Endodermal cell (in vitro differentiated cells): ENCODE results near the gene TBCC. TPM values are rescaled to one million over a fixed set of nuclear protein-coding genes. Genes with fewer than 3 reads are reported as not detected.
"Not testable (repeated sequence)": the region's sequence is repeated elsewhere in the genome, so short reads cannot be mapped to it uniquely, and the experiment has no call there.

Source experiments
- DNase-seq: peaks from one replicate; pipeline ENCODE4 v3.0.0-alpha.2; 2017
- H3K27ac ChIP-seq: 2 replicates; pipeline ENCODE4 v1.5.1; 2013; ENCODE audit warnings: mild to moderate bottlenecking, low read depth, low read length, moderate library complexity
- H3K27me3 ChIP-seq: 2 replicates; pipeline ENCODE4 v1.6.1; 2013; ENCODE audit warnings: mild to moderate bottlenecking, low read length, moderate library complexity; ENCODE audit not compliant: insufficient read depth, control insufficient read depth, poor library complexity, severe bottlenecking
- H3K36me3 ChIP-seq: 2 replicates; pipeline ENCODE4 v1.7.0; 2013; ENCODE audit warnings: mild to moderate bottlenecking, low read length, moderate library complexity; ENCODE audit not compliant: control insufficient read depth, insufficient read depth
- H3K4me1 ChIP-seq: one replicate; pipeline ENCODE4 v1.7.0; 2013; ENCODE audit warnings: low read length; ENCODE audit not compliant: control insufficient read depth, insufficient read depth
- H3K4me3 ChIP-seq: 2 replicates; pipeline ENCODE4 v1.5.1; 2013; ENCODE audit warnings: mild to moderate bottlenecking, low read length, moderate library complexity
- H3K9ac ChIP-seq: 2 replicates; pipeline ENCODE4 v1.6.1; 2013; ENCODE audit warnings: mild to moderate bottlenecking, low read length, moderate library complexity; ENCODE audit not compliant: poor library complexity, severe bottlenecking; ENCODE audit errors: extremely low read depth
- H3K9me3 ChIP-seq: 2 replicates; pipeline ENCODE4 v1.6.1; 2013; ENCODE audit warnings: mild to moderate bottlenecking, low read length, moderate library complexity; ENCODE audit not compliant: control insufficient read depth
- H3K27ac Mint-ChIP-seq: 2 replicates; pipeline ENCODE4 v1.8.0; 2020; ENCODE audit warnings: mixed read lengths
- H3K27me3 Mint-ChIP-seq: 2 replicates; pipeline ENCODE4 v1.8.0; 2021; ENCODE audit warnings: mild to moderate bottlenecking, mixed read lengths; ENCODE audit not compliant: insufficient read depth
- H3K36me3 Mint-ChIP-seq: 2 replicates; pipeline ENCODE4 v1.8.0; 2020; ENCODE audit warnings: low read depth, mixed read lengths
- H3K4me1 Mint-ChIP-seq: 2 replicates; pipeline ENCODE4 v1.8.0; 2020; ENCODE audit warnings: mixed read lengths
- H3K4me3 Mint-ChIP-seq: 2 replicates; pipeline ENCODE4 v1.8.0; 2020; ENCODE audit warnings: mild to moderate bottlenecking, moderate library complexity, mixed read lengths
- H3K9me3 Mint-ChIP-seq: 2 replicates; pipeline ENCODE4 v1.8.0; 2020; ENCODE audit warnings: mild to moderate bottlenecking, mixed read lengths
- CTCF ChIP-seq: fragments of 200-600 bp; sonication (generic); conservative IDR thresholded peaks from 2 replicates; pipeline ENCODE4 v1.5.0; 2021; ENCODE audit warnings: antibody characterized with exemption, mild to moderate bottlenecking
- WGBS, 2 experiments: methylation state at CpG; one replicate each; pipeline versions ENCODE4 v1.1.5 to v1.1.7; 2013; ENCODE audit warnings: missing lambda C conversion rate in 2 of 2, mixed read lengths in 1 of 2; ENCODE audit not compliant: insufficient coverage in 1 of 2, insufficient read length in 1 of 2; 5-methylcytosine and 5-hydroxymethylcytosine counted together
- total RNA-seq, 2 donors: library from RNA; stranded (reverse); fragmentation: NEBNext Ultra II Directional in 1 of 2; extraction: Animal tissue kit (Norgen Biotek cat#: 25700) in 1 of 2; gene quantifications; 2 replicates in 1 of 2; 3 replicates in 1 of 2; pipeline ENCODE4 v1.2.1, GENCODE V29; 2021

Gene TBCC
- total RNA-seq, 2 donors from 2014 or later, result 16.7 to 21.9 TPM

DNA sequence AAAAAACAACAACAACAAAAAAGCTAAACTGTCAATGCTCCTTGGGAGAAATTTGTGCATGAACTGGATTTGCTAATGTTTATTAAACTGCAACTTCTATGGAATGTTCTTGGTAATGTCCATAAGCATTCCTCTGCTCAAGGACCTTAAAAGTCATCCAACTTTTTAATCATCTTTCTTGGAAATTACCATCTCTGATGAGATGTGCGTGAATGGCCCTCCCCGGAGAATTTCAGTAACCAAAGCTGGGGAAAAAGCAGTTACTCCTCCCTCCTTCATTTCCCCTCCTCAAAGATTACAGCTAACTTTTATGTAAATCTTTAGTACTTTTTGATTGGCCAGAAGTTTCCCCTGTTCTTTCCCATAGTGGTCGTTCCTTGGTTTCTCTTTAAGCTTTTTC lies 5.2 kb downstream of the TBCC start:
- no peaks in the 10 kb centered on the region for H3K36me3 Mint-ChIP-seq
- H3K27me3 Mint-ChIP-seq, result no peaks in the 10 kb centered on the region
- no peak overlapping the region for H3K9ac ChIP-seq
- no peaks in the 10 kb centered on the region for H3K36me3 ChIP-seq
- H3K27ac Mint-ChIP-seq, result no peak overlapping the region
- peaks cover 7% of the 10 kb centered on the region for H3K4me1 Mint-ChIP-seq
- DNase-seq, result no peak
- H3K27me3 ChIP-seq, result no peaks in the 10 kb centered on the region
- no peak overlapping the region for H3K27ac ChIP-seq
- no peak overlapping the region for H3K4me3 ChIP-seq
- H3K9me3 ChIP-seq, result no peaks in the 10 kb centered on the region
- H3K9me3 Mint-ChIP-seq, result no peaks in the 10 kb centered on the region
- WGBS, 2 experiments, result 90 to 94% methylated on average over 2 to 3 of the region's 3 CpGs
- H3K4me1 ChIP-seq, result no peaks in the 10 kb centered on the region
- H3K4me3 Mint-ChIP-seq, result no peak overlapping the region
- no peak for TF ChIP-seq CTCF

- H3K4me1 Mint-ChIP-seq, result no peaks in the 10 kb centered on the region
- H3K4me1 ChIP-seq, result no peaks in the 10 kb centered on the region
- no peak overlapping the region for H3K27ac ChIP-seq
- no peaks in the 10 kb centered on the region for H3K9me3 ChIP-seq
- H3K27me3 Mint-ChIP-seq, result no peaks in the 10 kb centered on the region
- no peak overlapping the region for H3K4me3 ChIP-seq
- H3K4me3 Mint-ChIP-seq, result no peak overlapping the region
- WGBS, 2 experiments, result 83 to 94% methylated on average over 1 to 3 of the region's 3 CpGs
- H3K27ac Mint-ChIP-seq, result no peak overlapping the region
- no peak for TF ChIP-seq CTCF
- peaks cover 2% of the 10 kb centered on the region for H3K9me3 Mint-ChIP-seq
- H3K27me3 ChIP-seq, result no peaks in the 10 kb centered on the region
- H3K9ac ChIP-seq, result no peak overlapping the region
- H3K36me3 ChIP-seq, result no peaks in the 10 kb centered on the region
- no peaks in the 10 kb centered on the region for H3K36me3 Mint-ChIP-seq
- no peak for DNase-seq
Measured at GRCh38 chr6:42735976-42736375, 9.9 kb downstream of the TBCC start.

DNA sequence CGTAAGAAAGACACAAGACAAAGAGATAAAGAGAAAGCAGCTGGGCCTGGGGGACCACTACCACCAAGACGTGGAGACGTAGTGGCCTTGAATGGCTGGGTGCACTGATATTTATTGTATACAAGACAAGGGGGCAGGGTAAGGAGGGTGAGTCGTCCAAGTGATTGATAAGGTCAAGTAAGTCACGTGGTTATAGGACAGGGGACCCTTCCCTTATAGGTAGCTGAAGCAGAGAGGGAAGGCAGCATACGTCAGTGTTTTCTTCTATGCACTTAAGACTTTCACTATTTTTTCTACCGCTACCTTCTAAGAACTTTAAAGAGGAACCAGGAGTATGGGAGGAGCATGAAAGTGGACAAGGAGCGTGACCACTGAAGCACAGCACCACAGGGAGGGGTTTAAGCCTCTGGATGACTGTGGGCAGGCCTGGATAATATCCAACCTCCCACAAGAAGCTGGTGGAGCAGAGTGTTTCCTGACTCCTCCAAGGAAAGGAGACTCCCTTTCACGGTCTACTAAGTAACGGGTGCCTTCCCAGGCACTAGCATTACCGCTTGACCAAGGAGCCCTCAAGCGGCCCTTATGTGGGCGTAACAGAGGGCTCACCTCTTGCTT lies 11.9 kb downstream of the TBCC start:
- H3K36me3 Mint-ChIP-seq, H3K9ac ChIP-seq, DNase-seq, H3K4me1 Mint-ChIP-seq, H3K27ac ChIP-seq, H3K4me1 ChIP-seq, H3K9me3 ChIP-seq, H3K27me3 Mint-ChIP-seq, H3K27me3 ChIP-seq, H3K9me3 Mint-ChIP-seq, H3K4me3 Mint-ChIP-seq, H3K4me3 ChIP-seq, H3K27ac Mint-ChIP-seq, H3K36me3 ChIP-seq: not testable (repeated sequence)
- 89 to 95% methylated on average over 7 to 13 of the region's 13 CpGs for WGBS, 2 experiments

DNA sequence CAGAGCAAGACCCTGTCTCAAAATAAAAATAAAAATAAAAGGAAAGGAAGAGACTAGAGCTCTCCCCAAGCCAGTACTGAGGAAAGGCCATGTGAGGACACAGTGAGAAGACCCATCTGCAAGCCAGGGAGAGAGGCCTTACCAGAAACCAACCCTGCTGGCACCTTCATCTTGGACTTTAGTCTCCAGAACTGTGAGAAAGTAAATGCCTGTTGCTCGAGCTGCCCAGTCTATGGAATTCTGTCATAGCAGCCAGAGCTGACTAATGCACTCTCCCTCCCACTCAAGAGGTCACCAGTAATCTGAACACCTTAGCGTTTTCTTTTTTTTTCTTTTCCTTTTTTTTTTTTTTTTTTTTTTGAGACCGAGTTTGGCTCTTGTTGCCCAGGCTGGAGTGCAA lies 16.2 kb downstream of the TBCC start:
- Histone ChIP-seq H3K36me3 (no peaks in the 10 kb centered on the region), H3K4me3 (no peak overlapping the region), H3K27me3 (no peaks in the 10 kb centered on the region), H3K9me3 (no peaks in the 10 kb centered on the region), H3K27ac (no peak overlapping the region), H3K4me1 (no peaks in the 10 kb centered on the region), H3K9ac (no peak overlapping the region)
- Mint-ChIP-seq H3K27ac (no peak overlapping the region), H3K9me3 (peaks cover 2% of the 10 kb centered on the region), H3K27me3 (no peaks in the 10 kb centered on the region), H3K36me3 (no peaks in the 10 kb centered on the region), H3K4me1 (peaks cover 3% of the 10 kb centered on the region), H3K4me3 (no peak overlapping the region)
- 68 to 92% methylated on average over 1 to 2 of the region's 3 CpGs for WGBS, 2 experiments
- TF ChIP-seq CTCF, result no peak
- no peak for DNase-seq
